Measurements from ENCODE around the gene AKAP6.

Gene AKAP6, protein sequence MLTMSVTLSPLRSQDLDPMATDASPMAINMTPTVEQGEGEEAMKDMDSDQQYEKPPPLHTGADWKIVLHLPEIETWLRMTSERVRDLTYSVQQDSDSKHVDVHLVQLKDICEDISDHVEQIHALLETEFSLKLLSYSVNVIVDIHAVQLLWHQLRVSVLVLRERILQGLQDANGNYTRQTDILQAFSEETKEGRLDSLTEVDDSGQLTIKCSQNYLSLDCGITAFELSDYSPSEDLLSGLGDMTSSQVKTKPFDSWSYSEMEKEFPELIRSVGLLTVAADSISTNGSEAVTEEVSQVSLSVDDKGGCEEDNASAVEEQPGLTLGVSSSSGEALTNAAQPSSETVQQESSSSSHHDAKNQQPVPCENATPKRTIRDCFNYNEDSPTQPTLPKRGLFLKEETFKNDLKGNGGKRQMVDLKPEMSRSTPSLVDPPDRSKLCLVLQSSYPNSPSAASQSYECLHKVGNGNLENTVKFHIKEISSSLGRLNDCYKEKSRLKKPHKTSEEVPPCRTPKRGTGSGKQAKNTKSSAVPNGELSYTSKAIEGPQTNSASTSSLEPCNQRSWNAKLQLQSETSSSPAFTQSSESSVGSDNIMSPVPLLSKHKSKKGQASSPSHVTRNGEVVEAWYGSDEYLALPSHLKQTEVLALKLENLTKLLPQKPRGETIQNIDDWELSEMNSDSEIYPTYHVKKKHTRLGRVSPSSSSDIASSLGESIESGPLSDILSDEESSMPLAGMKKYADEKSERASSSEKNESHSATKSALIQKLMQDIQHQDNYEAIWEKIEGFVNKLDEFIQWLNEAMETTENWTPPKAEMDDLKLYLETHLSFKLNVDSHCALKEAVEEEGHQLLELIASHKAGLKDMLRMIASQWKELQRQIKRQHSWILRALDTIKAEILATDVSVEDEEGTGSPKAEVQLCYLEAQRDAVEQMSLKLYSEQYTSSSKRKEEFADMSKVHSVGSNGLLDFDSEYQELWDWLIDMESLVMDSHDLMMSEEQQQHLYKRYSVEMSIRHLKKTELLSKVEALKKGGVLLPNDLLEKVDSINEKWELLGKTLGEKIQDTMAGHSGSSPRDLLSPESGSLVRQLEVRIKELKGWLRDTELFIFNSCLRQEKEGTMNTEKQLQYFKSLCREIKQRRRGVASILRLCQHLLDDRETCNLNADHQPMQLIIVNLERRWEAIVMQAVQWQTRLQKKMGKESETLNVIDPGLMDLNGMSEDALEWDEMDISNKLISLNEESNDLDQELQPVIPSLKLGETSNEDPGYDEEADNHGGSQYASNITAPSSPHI (N-terminal part only)

GRCh38 chr14:32329146-32329545, at the start of gene AKAP6:
Gene AKAP6, plus strand, starts transcription at chr14:32329298. Its CDS starts 104,196 bp downstream, at chr14:32433494.
- no peak within 1 kb of the TSS for H3K4me3 ChIP-seq (ENCODE audit: low read depth, low read length)

GRCh38 chr14:32286602-32287001, 42.5 kb upstream of the AKAP6 start:
- TF ChIP-seq, protein P1, sequence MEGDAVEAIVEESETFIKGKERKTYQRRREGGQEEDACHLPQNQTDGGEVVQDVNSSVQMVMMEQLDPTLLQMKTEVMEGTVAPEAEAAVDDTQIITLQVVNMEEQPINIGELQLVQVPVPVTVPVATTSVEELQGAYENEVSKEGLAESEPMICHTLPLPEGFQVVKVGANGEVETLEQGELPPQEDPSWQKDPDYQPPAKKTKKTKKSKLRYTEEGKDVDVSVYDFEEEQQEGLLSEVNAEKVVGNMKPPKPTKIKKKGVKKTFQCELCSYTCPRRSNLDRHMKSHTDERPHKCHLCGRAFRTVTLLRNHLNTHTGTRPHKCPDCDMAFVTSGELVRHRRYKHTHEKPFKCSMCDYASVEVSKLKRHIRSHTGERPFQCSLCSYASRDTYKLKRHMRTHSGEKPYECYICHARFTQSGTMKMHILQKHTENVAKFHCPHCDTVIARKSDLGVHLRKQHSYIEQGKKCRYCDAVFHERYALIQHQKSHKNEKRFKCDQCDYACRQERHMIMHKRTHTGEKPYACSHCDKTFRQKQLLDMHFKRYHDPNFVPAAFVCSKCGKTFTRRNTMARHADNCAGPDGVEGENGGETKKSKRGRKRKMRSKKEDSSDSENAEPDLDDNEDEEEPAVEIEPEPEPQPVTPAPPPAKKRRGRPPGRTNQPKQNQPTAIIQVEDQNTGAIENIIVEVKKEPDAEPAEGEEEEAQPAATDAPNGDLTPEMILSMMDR (IDR thresholded peaks at IDR 0.05; ENCODE audit: low read depth, low read length): no peak

More at GRCh38 chr14:32329146-32329545, at the start of gene AKAP6:
- TF ChIP-seq, protein P1 (IDR thresholded peaks at IDR 0.05; ENCODE audit: low read depth, low read length): no peak

GRCh38 chr14:32296366-32296765, 32.7 kb upstream of the AKAP6 start:
- H3K4me3 ChIP-seq (ENCODE audit: low read depth, low read length): no peak overlapping the region
- TF ChIP-seq, protein P1 (IDR thresholded peaks at IDR 0.05; ENCODE audit: low read depth, low read length): no peak

More at GRCh38 chr14:32286602-32287001, 42.5 kb upstream of the AKAP6 start:
- H3K4me3 ChIP-seq (ENCODE audit: low read depth, low read length): no peak overlapping the region

DNA sequence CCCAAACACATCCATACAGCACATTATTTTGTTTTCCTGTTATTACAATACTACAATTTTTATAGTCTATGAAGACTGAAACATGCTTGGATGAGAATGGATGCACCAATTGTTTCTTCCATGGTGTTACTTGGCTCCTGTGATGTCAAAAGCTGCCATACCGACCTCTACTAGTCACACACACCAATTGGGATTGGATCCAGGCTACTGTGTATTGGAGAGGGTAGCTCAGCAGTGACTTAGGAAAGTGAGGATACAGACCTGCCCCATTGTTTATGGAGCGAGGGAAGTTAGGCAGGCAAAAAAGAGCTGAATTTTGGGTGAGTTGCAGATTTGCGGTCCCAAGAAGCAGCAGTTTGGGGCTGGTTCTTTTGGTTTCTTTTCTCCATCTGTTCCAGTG, 30.8 kb upstream of the AKAP6 start:
- no peak overlapping the region for H3K4me3 ChIP-seq (ENCODE audit: low read depth, low read length)
- TF ChIP-seq, protein P1 (IDR thresholded peaks at IDR 0.05; ENCODE audit: low read depth, low read length): no peak

GRCh38 chr14:32300136-32300535, 29.0 kb upstream of the AKAP6 start:
- TF ChIP-seq, protein P1 (IDR thresholded peaks at IDR 0.05; ENCODE audit: low read depth, low read length): no peak
- H3K4me3 ChIP-seq (ENCODE audit: low read depth, low read length): no peak overlapping the region

DNA sequence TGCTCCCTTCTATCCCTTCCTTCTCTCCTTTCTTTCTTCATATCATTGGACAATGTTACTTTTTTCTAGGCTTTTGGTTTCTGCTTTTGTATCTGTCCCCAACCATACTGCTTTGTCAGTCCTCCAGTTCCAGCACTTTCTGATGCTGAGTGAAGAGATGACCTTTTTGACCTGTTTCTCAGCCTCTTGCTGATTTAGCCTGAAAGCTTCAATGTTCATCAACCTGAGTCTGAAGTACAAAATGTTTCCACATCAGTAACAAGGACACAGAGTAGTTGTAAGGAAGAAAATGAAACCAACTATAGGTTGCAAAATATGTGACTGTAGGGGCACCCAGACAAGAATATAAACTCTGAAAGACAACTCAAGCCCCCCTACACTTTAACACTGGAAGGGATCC, 25.2 kb upstream of the AKAP6 start:
- no peak overlapping the region for H3K4me3 ChIP-seq (ENCODE audit: low read depth, low read length)
- TF ChIP-seq, protein P1 (IDR thresholded peaks at IDR 0.05; ENCODE audit: low read depth, low read length): no peak
